Osteocyte (in vitro differentiated cells): ENCODE measurements around the gene MNAT1. TPM values are rescaled to one million over a fixed set of nuclear protein-coding genes. Genes with fewer than 3 reads are reported as not detected.
"Not testable (repeated sequence)": the region's sequence is repeated elsewhere in the genome, so short reads cannot be mapped to it uniquely, and the experiment has no call there.

Experiments
- DNase-seq: peaks from one replicate; pipeline ENCODE4 v3.0.0; 2021; ENCODE audit warnings: mixed read lengths; ENCODE audit not compliant: unreplicated experiment; ENCODE audit errors: extremely low spot score
- H3K27ac Mint-ChIP-seq: one replicate; pipeline ENCODE4 v1.8.0; 2021; ENCODE audit warnings: mild to moderate bottlenecking, mixed read lengths; ENCODE audit not compliant: unreplicated experiment
- H3K27me3 Mint-ChIP-seq: one replicate; pipeline ENCODE4 v1.8.0; 2021; ENCODE audit warnings: mixed read lengths; ENCODE audit not compliant: unreplicated experiment
- H3K36me3 Mint-ChIP-seq: one replicate; pipeline ENCODE4 v1.8.0; 2021; ENCODE audit warnings: mixed read lengths; ENCODE audit not compliant: unreplicated experiment
- H3K4me1 Mint-ChIP-seq: one replicate; pipeline ENCODE4 v1.8.0; 2021; ENCODE audit warnings: mixed read lengths; ENCODE audit not compliant: unreplicated experiment
- H3K4me3 Mint-ChIP-seq: one replicate; pipeline ENCODE4 v1.8.0; 2021; ENCODE audit warnings: mild to moderate bottlenecking, moderate library complexity, mixed read lengths; ENCODE audit not compliant: unreplicated experiment
- H3K9me3 Mint-ChIP-seq: one replicate; pipeline ENCODE4 v1.8.0; 2021; ENCODE audit warnings: mixed read lengths; ENCODE audit not compliant: unreplicated experiment
- total RNA-seq: library from RNA; stranded (reverse); gene quantifications from 2 replicates; pipeline ENCODE4 v1.2.1, GENCODE V29; 2021
- TF ChIP-seq, protein P1 (sequence below): fragments of 200-600 bp; sonication (generic); IDR thresholded peaks from 2 replicates; pipeline ENCODE4 v1.5.0; 2021; ENCODE audit warnings: antibody characterized with exemption, mild to moderate bottlenecking, moderate library complexity

MNAT1 gene
- total RNA-seq, 1 donor from 2014 or later, result 59.9 TPM

GRCh38 chr14:60839657-60840056 lies 105.1 kb downstream of the MNAT1 start:
- no peaks in the 10 kb centered on the region for H3K27me3 Mint-ChIP-seq
- no peak for DNase-seq
- H3K27ac Mint-ChIP-seq, result no peak overlapping the region
- peaks cover 3% of the 10 kb centered on the region for H3K4me1 Mint-ChIP-seq
- peaks cover 51% of the 10 kb centered on the region for H3K36me3 Mint-ChIP-seq
- TF ChIP-seq, protein P1, sequence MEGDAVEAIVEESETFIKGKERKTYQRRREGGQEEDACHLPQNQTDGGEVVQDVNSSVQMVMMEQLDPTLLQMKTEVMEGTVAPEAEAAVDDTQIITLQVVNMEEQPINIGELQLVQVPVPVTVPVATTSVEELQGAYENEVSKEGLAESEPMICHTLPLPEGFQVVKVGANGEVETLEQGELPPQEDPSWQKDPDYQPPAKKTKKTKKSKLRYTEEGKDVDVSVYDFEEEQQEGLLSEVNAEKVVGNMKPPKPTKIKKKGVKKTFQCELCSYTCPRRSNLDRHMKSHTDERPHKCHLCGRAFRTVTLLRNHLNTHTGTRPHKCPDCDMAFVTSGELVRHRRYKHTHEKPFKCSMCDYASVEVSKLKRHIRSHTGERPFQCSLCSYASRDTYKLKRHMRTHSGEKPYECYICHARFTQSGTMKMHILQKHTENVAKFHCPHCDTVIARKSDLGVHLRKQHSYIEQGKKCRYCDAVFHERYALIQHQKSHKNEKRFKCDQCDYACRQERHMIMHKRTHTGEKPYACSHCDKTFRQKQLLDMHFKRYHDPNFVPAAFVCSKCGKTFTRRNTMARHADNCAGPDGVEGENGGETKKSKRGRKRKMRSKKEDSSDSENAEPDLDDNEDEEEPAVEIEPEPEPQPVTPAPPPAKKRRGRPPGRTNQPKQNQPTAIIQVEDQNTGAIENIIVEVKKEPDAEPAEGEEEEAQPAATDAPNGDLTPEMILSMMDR, result no peak
- no peak overlapping the region for H3K4me3 Mint-ChIP-seq
- peaks cover 4% of the 10 kb centered on the region for H3K9me3 Mint-ChIP-seq

- TF ChIP-seq, protein P1, result no peak
- H3K27me3 Mint-ChIP-seq, result no peaks in the 10 kb centered on the region
Measured at GRCh38 chr14:60840313-60840712, 105.8 kb downstream of the MNAT1 start.

DNA sequence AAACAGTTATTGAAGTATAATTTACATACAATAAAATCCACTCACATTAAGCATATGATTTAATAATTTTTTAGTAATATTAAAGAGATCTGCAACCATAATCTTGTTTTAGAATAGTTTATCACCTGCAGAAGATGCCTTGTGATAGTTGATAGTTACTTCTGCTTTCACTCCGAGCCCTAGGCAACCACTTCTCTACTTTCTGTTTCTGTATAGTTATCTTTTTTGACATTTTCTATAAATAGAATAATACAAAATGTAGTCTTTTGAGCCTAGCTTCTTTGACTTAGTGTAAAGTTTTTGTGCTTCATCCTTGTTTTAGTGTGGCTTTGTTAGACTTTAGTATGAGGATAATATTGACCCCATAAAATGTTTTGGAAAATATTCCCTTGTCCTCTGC lies 111.0 kb downstream of the MNAT1 start:
- H3K27me3 Mint-ChIP-seq, result no peaks in the 10 kb centered on the region
- no peak overlapping the region for H3K27ac Mint-ChIP-seq
- DNase-seq, result no peak
- H3K4me3 Mint-ChIP-seq, result no peak overlapping the region
- H3K36me3 Mint-ChIP-seq, result peaks cover 57% of the 10 kb centered on the region
- TF ChIP-seq, protein P1, result no peak
- H3K4me1 Mint-ChIP-seq, result peaks cover 8% of the 10 kb centered on the region
- H3K9me3 Mint-ChIP-seq, result peaks cover 23% of the 10 kb centered on the region

More at GRCh38 chr14:60840313-60840712, 105.8 kb downstream of the MNAT1 start:
- DNase-seq, result no peak
- Mint-ChIP-seq H3K9me3 (peaks cover 4% of the 10 kb centered on the region), H3K27ac (no peak overlapping the region), H3K4me1 (peaks cover 3% of the 10 kb centered on the region), H3K4me3 (no peak overlapping the region), H3K36me3 (peaks cover 47% of the 10 kb centered on the region)

DNA sequence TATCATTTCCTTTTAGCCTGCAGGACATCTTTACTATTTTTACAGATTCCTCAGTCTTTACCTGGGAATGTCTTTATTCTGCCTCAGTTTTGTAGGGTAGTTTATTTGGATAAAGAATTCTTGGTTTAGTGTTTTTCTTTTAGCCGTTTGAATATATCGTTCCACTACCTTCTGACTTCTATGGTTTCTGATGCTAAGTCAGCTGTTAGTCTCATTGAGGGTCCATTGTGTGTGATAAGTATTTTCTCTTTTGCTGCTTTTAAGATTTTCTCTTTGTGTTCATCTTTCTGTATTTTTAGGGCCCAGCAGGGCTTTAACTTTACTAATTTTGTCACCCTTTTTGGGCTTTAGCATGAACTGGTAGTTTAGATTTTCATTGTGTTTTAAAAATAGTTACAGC lies 113.5 kb downstream of the MNAT1 start:
- Mint-ChIP-seq H3K36me3 (peaks cover 66% of the 10 kb centered on the region), H3K4me1 (peaks cover 5% of the 10 kb centered on the region), H3K9me3 (peaks cover 26% of the 10 kb centered on the region), H3K27ac (no peak overlapping the region), H3K4me3 (no peak overlapping the region), H3K27me3 (no peaks in the 10 kb centered on the region)
- TF ChIP-seq, protein P1, result no peak
- DNase-seq, result no peak

DNA sequence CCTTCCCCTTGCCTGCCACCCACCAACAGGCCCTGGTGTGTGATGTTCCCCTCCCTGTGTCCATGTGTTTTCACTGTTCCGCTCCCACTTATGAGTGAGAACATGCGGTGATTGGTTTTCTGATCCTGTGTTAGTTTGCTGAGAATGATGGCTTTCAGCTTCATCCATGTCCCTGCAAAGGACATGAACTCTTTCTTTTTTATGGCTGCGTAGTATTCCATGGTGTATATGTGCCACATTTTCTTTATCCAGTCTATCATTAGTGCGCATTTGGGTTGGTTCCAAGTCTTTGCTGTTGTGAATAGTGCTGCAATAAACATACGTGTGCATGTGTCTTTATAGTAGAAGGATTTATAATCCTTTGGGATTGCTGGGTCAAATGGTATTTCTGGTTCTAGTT lies 117.1 kb downstream of the MNAT1 start:
- H3K27ac Mint-ChIP-seq, H3K4me3 Mint-ChIP-seq, H3K4me1 Mint-ChIP-seq, H3K27me3 Mint-ChIP-seq, DNase-seq: not testable (repeated sequence)
- Mint-ChIP-seq H3K9me3 (peaks cover 26% of the 10 kb centered on the region), H3K36me3 (peaks cover 75% of the 10 kb centered on the region)

GRCh38 chr14:60856111-60856510 lies 121.5 kb downstream of the MNAT1 start:
- TF ChIP-seq, protein P1, result no peak
- peaks cover 6% of the 10 kb centered on the region for H3K9me3 Mint-ChIP-seq
- peaks cover 54% of the 10 kb centered on the region for H3K36me3 Mint-ChIP-seq
- no peak overlapping the region for H3K27ac Mint-ChIP-seq
- no peaks in the 10 kb centered on the region for H3K27me3 Mint-ChIP-seq
- no peak for DNase-seq
- H3K4me1 Mint-ChIP-seq, result no peaks in the 10 kb centered on the region
- no peak overlapping the region for H3K4me3 Mint-ChIP-seq
